ENCODE data around the gene PPP1R3D. TPM values are rescaled to one million over a fixed set of nuclear protein-coding genes. Genes with fewer than 3 reads are reported as not detected.

Gene PPP1R3D
- total and polyA plus RNA-seq, 2 of the 13 experiments (the other 11 are each of a cell fraction or from before 2014, with no cell fraction given): 1.2 to 3.7 TPM

DNA sequence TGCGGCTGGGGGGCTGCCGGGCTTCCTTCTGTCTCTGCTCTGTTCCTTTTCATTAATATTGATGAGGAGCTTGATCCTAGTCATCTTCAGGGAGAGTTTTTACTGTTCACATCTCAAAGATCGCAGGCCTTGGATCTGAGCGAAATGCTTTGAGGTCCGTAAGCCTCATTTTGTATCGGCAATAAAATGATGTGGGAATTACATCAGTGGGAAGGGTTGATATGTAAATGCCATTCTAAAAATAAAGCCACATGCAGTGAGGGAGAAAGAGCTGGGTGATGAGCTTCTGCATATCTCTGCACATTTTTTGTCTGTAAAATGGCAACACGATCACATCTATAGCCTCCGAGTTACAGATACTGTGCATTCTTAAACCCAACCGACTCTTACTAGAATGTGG, 43.0 kb upstream of the PPP1R3D start (continued):
- TF ChIP-seq, protein P1, sequence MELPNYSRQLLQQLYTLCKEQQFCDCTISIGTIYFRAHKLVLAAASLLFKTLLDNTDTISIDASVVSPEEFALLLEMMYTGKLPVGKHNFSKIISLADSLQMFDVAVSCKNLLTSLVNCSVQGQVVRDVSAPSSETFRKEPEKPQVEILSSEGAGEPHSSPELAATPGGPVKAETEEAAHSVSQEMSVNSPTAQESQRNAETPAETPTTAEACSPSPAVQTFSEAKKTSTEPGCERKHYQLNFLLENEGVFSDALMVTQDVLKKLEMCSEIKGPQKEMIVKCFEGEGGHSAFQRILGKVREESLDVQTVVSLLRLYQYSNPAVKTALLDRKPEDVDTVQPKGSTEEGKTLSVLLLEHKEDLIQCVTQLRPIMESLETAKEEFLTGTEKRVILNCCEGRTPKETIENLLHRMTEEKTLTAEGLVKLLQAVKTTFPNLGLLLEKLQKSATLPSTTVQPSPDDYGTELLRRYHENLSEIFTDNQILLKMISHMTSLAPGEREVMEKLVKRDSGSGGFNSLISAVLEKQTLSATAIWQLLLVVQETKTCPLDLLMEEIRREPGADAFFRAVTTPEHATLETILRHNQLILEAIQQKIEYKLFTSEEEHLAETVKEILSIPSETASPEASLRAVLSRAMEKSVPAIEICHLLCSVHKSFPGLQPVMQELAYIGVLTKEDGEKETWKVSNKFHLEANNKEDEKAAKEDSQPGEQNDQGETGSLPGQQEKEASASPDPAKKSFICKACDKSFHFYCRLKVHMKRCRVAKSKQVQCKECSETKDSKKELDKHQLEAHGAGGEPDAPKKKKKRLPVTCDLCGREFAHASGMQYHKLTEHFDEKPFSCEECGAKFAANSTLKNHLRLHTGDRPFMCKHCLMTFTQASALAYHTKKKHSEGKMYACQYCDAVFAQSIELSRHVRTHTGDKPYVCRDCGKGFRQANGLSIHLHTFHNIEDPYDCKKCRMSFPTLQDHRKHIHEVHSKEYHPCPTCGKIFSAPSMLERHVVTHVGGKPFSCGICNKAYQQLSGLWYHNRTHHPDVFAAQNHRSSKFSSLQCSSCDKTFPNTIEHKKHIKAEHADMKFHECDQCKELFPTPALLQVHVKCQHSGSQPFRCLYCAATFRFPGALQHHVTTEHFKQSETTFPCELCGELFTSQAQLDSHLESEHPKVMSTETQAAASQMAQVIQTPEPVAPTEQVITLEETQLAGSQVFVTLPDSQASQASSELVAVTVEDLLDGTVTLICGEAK (IDR thresholded peaks at IDR 0.05): no peak
- TF ChIP-seq, protein P1 (CRISPR knock-in tag; IDR thresholded peaks at IDR 0.05): no peak
- TF ChIP-seq, protein P2, sequence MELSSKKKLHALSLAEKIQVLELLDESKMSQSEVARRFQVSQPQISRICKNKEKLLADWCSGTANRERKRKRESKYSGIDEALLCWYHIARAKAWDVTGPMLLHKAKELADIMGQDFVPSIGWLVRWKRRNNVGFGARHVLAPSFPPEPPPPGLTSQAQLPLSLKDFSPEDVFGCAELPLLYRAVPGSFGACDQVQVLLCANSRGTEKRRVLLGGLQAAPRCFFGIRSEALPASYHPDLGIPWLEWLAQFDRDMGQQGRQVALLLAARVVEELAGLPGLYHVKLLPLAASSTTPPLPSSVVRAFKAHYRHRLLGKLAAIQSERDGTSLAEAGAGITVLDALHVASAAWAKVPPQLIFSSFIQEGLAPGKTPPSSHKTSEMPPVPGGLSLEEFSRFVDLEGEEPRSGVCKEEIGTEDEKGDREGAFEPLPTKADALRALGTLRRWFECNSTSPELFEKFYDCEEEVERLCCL (CRISPR knock-in tag; IDR thresholded peaks at IDR 0.05; ENCODE audit: borderline replicate concordance): no peak
- TF ChIP-seq, protein P3, sequence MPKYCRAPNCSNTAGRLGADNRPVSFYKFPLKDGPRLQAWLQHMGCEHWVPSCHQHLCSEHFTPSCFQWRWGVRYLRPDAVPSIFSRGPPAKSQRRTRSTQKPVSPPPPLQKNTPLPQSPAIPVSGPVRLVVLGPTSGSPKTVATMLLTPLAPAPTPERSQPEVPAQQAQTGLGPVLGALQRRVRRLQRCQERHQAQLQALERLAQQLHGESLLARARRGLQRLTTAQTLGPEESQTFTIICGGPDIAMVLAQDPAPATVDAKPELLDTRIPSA (CRISPR knock-in tag; IDR thresholded peaks at IDR 0.05; ENCODE audit: borderline replicate concordance): no peak
- TF ChIP-seq SMC3 (IDR thresholded peaks at IDR 0.05; ENCODE audit: low read length) (no peak), MYNN (CRISPR knock-in tag; IDR thresholded peaks at IDR 0.05; ENCODE audit: low read depth) (no peak), ZFP36L1 (CRISPR knock-in tag; IDR thresholded peaks at IDR 0.05) (no peak), SRSF9 (IDR thresholded peaks at IDR 0.05; ENCODE audit: borderline replicate concordance, insufficient read depth, low read depth, low read length, poor library complexity, severe bottlenecking) (no peak), EEA1 (CRISPR knock-in tag; IDR thresholded peaks at IDR 0.05; ENCODE audit: borderline replicate concordance) (no peak), ZNF644 (CRISPR knock-in tag; IDR thresholded peaks at IDR 0.05; ENCODE audit: low read depth) (no peak)

All from HepG2 (cell line).